Karpas-422 (cell line): Measurements from ENCODE around the gene SPATA20. TPM values are rescaled to one million over a fixed set of nuclear protein-coding genes. Genes with fewer than 3 reads are reported as not detected.
A peak's percentile ranks its signal among the peaks of the same experiment; 100 is the strongest.

Experiments used
- DNase-seq: peaks from one replicate; pipeline ENCODE4 v3.0.0-alpha.2; 2015
- H2AFZ ChIP-seq: fragments of 200-600 bp; sonication (generic); 2 replicates; pipeline ENCODE4 v1.6.1; 2014; ENCODE audit warnings: antibody characterized with exemption, low read length, mixed read lengths
- H3K27ac ChIP-seq: fragments of 200-600 bp; sonication (generic); 2 replicates; pipeline ENCODE4 v1.5.1; 2014; ENCODE audit warnings: mild to moderate bottlenecking, low read length, moderate library complexity
- H3K27me3 ChIP-seq: fragments of 200-600 bp; sonication (generic); 2 replicates; pipeline ENCODE4 v1.6.1; 2014; ENCODE audit warnings: low read length, mixed read lengths
- H3K36me3 ChIP-seq: fragments of 200-600 bp; sonication (generic); 2 replicates; pipeline ENCODE4 v1.6.1; 2014; ENCODE audit warnings: low read length, mixed read lengths; ENCODE audit not compliant: insufficient read depth
- H3K4me1 ChIP-seq: fragments of 200-600 bp; sonication (generic); 2 replicates; pipeline ENCODE4 v1.6.1; 2014; ENCODE audit warnings: mild to moderate bottlenecking, low read length, mixed read lengths
- H3K4me2 ChIP-seq: fragments of 200-600 bp; sonication (generic); 2 replicates; pipeline ENCODE4 v1.6.1; 2014; ENCODE audit warnings: low read length, low read depth, mild to moderate bottlenecking; ENCODE audit not compliant: poor library complexity, severe bottlenecking
- H3K4me3 ChIP-seq: fragments of 200-600 bp; sonication (generic); 2 replicates; pipeline ENCODE4 v1.5.1; 2014; ENCODE audit warnings: mild to moderate bottlenecking, antibody characterized with exemption, low read length, mixed read lengths
- H3K79me2 ChIP-seq: fragments of 200-600 bp; sonication (generic); 2 replicates; pipeline ENCODE4 v1.6.1; 2014; ENCODE audit warnings: mild to moderate bottlenecking, low read length, mixed read lengths
- H3K9ac ChIP-seq: fragments of 200-600 bp; sonication (generic); 2 replicates; pipeline ENCODE4 v1.6.0; 2014; ENCODE audit warnings: low read length
- H3K9me2 ChIP-seq: fragments of 200-600 bp; sonication (generic), shearing (Covaris generic); replicated peaks from 2 replicates; pipeline ENCODE4 v1.6.0; 2014; ENCODE audit warnings: mild to moderate bottlenecking, low read length, moderate library complexity; ENCODE audit not compliant: insufficient read depth
- H3K9me3 ChIP-seq: fragments of 300-700, 200-600 bp; sonication (generic); 2 replicates; pipeline ENCODE4 v1.6.1; 2014; ENCODE audit warnings: low read length, mixed read lengths
- H4K20me1 ChIP-seq: fragments of 200-600 bp; sonication (generic); 2 replicates; pipeline ENCODE4 v1.6.1; 2014; ENCODE audit warnings: mild to moderate bottlenecking, antibody characterized with exemption, low read length, low read depth; ENCODE audit not compliant: insufficient read depth
- total RNA-seq: library from RNA; depleted of rRNA; stranded (reverse); fragments of >200 nt; shearing (Covaris generic); gene quantifications from 2 replicates; pipeline ENCODE4 v1.2.3, GENCODE V29; 2014; ENCODE audit warnings: low replicate concordance

Gene SPATA20
- total RNA-seq, 1 experiment from 2014 or later = 38.8 TPM

- no peak for DNase-seq
- Histone ChIP-seq H3K4me2 (no peak overlapping the region), H3K4me3 (no peak overlapping the region), H3K4me1 (no peaks in the 10 kb centered on the region), H2AFZ (no peak overlapping the region), H3K27ac (no peak overlapping the region), H3K9me2 (no peaks in the 10 kb centered on the region), H3K9ac (no peak overlapping the region), H3K36me3 (no peaks in the 10 kb centered on the region), H4K20me1 (0 out of 2 replicates have a peak, but pooled peaks cover 4% of the 10 kb centered on the region), H3K79me2 (no peaks in the 10 kb centered on the region), H3K9me3 (no peaks in the 10 kb centered on the region), H3K27me3 (no peaks in the 10 kb centered on the region)
These were observed 12.0 kb upstream of the SPATA20 start for GRCh38 chr17:50534979-50535326.

- no peak for DNase-seq
- no peaks in the 10 kb centered on the region for H3K27me3 ChIP-seq
- H3K4me2 ChIP-seq = no peak overlapping the region
- H3K79me2 ChIP-seq = no peaks in the 10 kb centered on the region
- H3K27ac ChIP-seq = no peak overlapping the region
- H4K20me1 ChIP-seq = 0 out of 2 replicates have a peak, but pooled peaks cover 4% of the 10 kb centered on the region
- no peak overlapping the region for H2AFZ ChIP-seq
- no peak overlapping the region for H3K9ac ChIP-seq
- H3K9me2 ChIP-seq = no peaks in the 10 kb centered on the region
- no peaks in the 10 kb centered on the region for H3K9me3 ChIP-seq
- H3K4me1 ChIP-seq = no peaks in the 10 kb centered on the region
- H3K4me3 ChIP-seq = no peak overlapping the region
- H3K36me3 ChIP-seq = no peaks in the 10 kb centered on the region
These were observed 11.6 kb upstream of the SPATA20 start for GRCh38 chr17:50535407-50535806.

GRCh38 chr17:50536683-50537646 lies 10.0 kb upstream of the SPATA20 start:
- no peaks in the 10 kb centered on the region for H3K9me3 ChIP-seq
- no peaks in the 10 kb centered on the region for H3K36me3 ChIP-seq
- no peak overlapping the region for H3K27ac ChIP-seq
- H2AFZ ChIP-seq = no peak overlapping the region
- no peak overlapping the region for H3K9ac ChIP-seq
- H3K4me1 ChIP-seq = peaks cover 8% of the 10 kb centered on the region
- H3K79me2 ChIP-seq = no peaks in the 10 kb centered on the region
- H3K9me2 ChIP-seq = no peaks in the 10 kb centered on the region
- DNase-seq = no peak
- no peak overlapping the region for H3K4me3 ChIP-seq
- H3K4me2 ChIP-seq = no peak overlapping the region
- no peaks in the 10 kb centered on the region for H3K27me3 ChIP-seq
- H4K20me1 ChIP-seq = 0 out of 2 replicates have a peak, but pooled peaks cover 4% of the 10 kb centered on the region

GRCh38 chr17:50537721-50538548 lies 9.0 kb upstream of the SPATA20 start:
- Histone ChIP-seq H3K4me1 (peaks cover 14% of the 10 kb centered on the region), H3K27me3 (no peaks in the 10 kb centered on the region), H2AFZ (no peak overlapping the region), H3K79me2 (no peaks in the 10 kb centered on the region), H3K9ac (no peak overlapping the region), H3K36me3 (no peaks in the 10 kb centered on the region), H3K9me2 (no peaks in the 10 kb centered on the region), H3K27ac (no peak overlapping the region), H3K4me2 (no peak overlapping the region), H3K9me3 (no peaks in the 10 kb centered on the region), H3K4me3 (no peak overlapping the region), H4K20me1 (0 out of 2 replicates have a peak, but pooled peaks cover 4% of the 10 kb centered on the region)
- no peak for DNase-seq

GRCh38 chr17:50538549-50539410 lies 8.2 kb upstream of the SPATA20 start:
- no peaks in the 10 kb centered on the region for H3K27me3 ChIP-seq
- H3K9ac ChIP-seq = no peak overlapping the region
- H4K20me1 ChIP-seq = 0 out of 2 replicates have a peak, but pooled peaks cover 4% of the 10 kb centered on the region
- H3K4me2 ChIP-seq = no peak overlapping the region
- no peaks in the 10 kb centered on the region for H3K9me3 ChIP-seq
- peaks cover 14% of the 10 kb centered on the region for H3K4me1 ChIP-seq
- H2AFZ ChIP-seq = no peak overlapping the region
- H3K4me3 ChIP-seq = no peak overlapping the region
- no peaks in the 10 kb centered on the region for H3K9me2 ChIP-seq
- no peaks in the 10 kb centered on the region for H3K36me3 ChIP-seq
- no peaks in the 10 kb centered on the region for H3K79me2 ChIP-seq
- no peak for DNase-seq
- H3K27ac ChIP-seq = no peak overlapping the region

GRCh38 chr17:50539762-50540559 lies 7.0 kb upstream of the SPATA20 start:
- Histone ChIP-seq H3K4me3 (no peak overlapping the region), H3K9me3 (no peaks in the 10 kb centered on the region), H3K9ac (no peak overlapping the region), H2AFZ (no peak overlapping the region), H3K9me2 (no peaks in the 10 kb centered on the region), H4K20me1 (0 out of 2 replicates have a peak, but pooled peaks cover 4% of the 10 kb centered on the region), H3K79me2 (no peaks in the 10 kb centered on the region), H3K4me1 (peaks cover 14% of the 10 kb centered on the region), H3K27me3 (no peaks in the 10 kb centered on the region), H3K36me3 (no peaks in the 10 kb centered on the region), H3K27ac (no peak overlapping the region), H3K4me2 (no peak overlapping the region)
- DNase-seq = no peak

- Histone ChIP-seq H3K4me1 (peaks cover 14% of the 10 kb centered on the region), H2AFZ (no peak overlapping the region), H3K4me3 (peak overlapping the region; percentile 71), H3K79me2 (no peaks in the 10 kb centered on the region), H3K9me3 (no peaks in the 10 kb centered on the region), H3K9me2 (no peaks in the 10 kb centered on the region), H3K27me3 (no peaks in the 10 kb centered on the region), H3K27ac (no peak overlapping the region), H3K9ac (peak overlapping the region; percentile 66), H4K20me1 (no peaks in the 10 kb centered on the region), H3K4me2 (peak overlapping the region; percentile 79), H3K36me3 (no peaks in the 10 kb centered on the region)
- no peak for DNase-seq
These were observed 6.2 kb upstream of the SPATA20 start for GRCh38 chr17:50540560-50541401.
